HuH-7 (cell line): ENCODE measurements around the gene TTC33.
"Not testable (repeated sequence)": the region's sequence is repeated elsewhere in the genome, so short reads cannot be mapped to it uniquely, and the experiment has no call there.

Experiments used
- DNase-seq: peaks from one replicate; pipeline ENCODE4 v3.0.0; 2011; ENCODE audit warnings: low spot score

TTC33 gene

GRCh38 chr5:40652441-40653220 is 103.1 kb downstream of the TTC33 start:
- no peak for DNase-seq

GRCh38 chr5:40651201-40651600 is 104.6 kb downstream of the TTC33 start:
- DNase-seq: no peak

GRCh38 chr5:40649463-40650030 is 106.2 kb downstream of the TTC33 start:
- DNase-seq: no peak

DNA sequence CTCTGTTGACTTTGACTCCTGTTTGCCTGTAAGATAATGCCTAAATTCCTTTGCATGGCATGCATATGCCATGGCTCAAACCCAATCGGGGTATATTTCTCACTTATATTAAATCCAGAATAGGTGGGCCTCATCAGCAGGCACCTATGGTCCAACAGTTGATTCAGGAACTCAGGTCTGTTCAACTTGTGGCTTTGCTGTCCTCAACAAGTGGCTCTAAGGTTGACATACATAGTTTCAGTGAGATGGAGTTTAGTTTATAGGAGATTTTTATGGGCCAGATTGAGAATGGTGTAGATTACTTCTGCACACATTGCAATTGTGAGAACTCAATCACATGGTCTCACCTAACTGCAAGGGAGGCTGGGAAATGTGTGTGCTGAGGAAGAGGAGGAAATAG is 107.6 kb downstream of the TTC33 start:
- no peak for DNase-seq

DNA sequence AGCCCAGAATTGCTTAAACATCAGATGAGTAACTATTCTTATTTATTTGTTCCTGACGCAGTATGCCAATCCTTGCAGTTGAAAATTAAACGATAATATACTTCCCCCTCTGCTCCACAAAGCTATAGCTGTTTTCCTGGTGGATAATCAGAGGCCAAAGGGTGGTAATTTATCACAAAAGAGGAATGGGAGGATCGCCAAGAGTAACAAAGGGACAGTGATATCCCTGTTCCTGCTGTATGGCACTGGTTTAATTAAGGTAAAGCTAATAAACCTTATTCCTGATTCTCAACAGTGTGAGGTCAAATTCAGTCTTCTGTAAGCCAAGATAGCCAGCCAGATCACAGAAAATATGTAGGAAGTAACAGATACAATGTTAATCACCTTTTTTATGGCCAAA is 109.5 kb downstream of the TTC33 start:
- DNase-seq: no peak

DNA sequence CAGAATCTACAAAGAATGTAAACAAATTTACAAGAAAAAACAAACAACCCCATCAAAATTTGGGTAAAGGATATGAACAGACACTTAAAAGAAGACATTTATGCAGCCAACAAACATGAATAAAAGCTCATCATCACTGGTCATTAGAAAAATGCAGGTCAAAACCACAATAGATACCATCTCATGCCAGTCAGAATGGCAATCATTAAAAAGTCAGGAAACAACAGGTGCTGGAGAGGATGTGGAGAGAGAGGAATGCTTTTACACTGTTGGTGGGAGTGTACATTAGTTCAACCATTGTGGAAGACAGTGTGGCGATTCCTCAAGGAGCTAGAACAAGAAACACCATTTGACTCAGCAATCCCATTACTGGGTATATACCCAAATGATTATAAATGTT is 116.2 kb downstream of the TTC33 start:
- DNase-seq: not testable (repeated sequence)

DNA sequence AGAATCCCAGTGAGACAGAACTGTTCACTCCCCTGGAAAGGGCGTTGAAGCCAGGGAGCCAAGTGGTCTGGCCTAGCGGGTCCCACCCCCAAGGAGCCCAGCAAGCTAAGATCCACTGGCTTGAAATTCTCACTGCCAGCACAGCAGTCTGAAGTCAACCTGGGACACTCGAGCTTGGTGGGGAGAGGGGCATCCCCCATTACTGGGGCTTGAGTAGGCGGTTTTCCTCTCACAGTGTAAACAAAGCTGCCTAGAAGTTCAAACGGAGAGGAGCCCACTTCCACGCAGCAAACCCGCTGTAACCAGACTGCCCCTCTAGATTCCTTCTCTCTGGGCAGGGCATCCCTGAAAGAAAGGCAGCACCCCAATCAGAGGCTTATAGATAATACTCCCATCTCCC is 121.2 kb downstream of the TTC33 start:
- no peak for DNase-seq

DNA sequence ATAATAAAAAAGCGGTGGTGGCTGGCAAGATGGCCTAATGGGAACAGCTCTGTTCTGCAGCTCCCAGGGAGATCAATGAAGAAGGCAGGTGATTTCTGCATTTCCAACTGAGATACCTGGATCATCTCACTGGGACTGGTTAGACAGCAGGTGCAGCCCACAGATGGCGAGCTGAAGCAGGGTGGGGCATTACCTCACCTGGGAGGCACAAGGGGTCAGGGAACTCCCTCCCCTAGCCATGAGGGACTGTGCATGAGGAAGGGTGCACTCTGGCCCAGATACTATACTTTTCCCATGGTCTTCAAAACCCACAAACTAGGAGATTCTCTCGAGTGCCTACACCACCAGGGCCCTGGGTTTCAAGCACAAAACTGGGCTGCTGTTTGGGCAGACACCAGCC is 121.6 kb downstream of the TTC33 start:
- DNase-seq: no peak

DNA sequence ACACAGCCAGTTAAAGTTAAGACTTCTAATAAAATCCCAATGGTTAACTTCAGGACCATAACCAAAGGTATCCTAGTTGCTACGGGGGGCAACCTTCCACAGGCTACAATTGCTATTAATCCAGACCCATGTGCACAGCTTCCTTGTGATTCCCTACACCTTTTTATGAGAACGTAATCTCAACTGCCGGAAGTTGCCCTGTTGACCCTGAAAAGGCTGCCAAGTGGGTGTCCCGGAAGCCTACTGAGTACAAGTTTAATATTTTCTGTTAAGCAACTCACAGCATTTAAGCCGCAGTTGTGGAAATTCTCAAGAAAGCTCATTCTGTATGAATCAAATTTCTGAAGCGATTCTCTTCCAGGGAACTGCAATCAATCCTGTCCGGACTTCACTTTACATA is 124.5 kb downstream of the TTC33 start:
- DNase-seq: no peak

DNA sequence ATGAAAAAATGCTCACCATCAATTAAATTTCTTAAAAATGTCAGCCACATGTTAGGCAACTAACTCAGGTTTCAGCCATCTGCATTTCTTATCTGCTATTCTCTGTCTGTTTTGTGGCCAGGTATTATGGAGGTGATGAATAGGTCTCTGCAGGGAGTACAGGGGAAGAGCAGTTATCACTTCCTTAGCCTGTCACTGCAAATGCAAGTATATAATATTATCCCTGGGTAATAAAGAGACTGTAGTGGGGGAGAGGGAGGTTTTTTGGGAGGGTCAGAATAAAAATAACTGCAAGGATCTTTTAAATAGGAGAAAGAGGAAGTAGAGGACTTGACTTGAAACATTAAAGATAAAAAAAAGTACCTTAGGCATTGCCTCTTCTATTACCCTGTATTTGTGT is 125.6 kb downstream of the TTC33 start:
- DNase-seq: no peak

- no peak for DNase-seq
Measured at GRCh38 chr5:40628407-40628806, 127.4 kb downstream of the TTC33 start.

DNA sequence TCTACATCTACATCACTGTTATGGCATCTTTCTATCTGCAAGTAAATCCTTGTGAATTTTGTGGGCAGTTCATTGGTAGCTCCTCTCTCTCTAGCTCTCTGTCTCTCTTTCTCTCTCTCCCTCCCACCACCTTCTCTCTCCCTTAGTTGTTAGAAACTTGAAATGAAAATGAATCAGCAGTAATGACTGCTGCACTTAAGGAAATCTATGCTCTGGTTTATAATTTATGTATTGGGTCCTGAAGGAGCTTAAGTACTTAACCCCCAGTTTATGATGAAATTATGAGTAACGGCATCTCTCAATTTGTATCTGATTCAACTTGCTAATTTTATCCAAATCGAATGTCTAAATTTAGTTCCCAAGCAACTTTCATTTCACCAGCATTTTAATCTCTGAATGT is 128.1 kb downstream of the TTC33 start:
- no peak for DNase-seq

GRCh38 chr5:40626801-40627200 is 129.0 kb downstream of the TTC33 start:
- no peak for DNase-seq

DNA sequence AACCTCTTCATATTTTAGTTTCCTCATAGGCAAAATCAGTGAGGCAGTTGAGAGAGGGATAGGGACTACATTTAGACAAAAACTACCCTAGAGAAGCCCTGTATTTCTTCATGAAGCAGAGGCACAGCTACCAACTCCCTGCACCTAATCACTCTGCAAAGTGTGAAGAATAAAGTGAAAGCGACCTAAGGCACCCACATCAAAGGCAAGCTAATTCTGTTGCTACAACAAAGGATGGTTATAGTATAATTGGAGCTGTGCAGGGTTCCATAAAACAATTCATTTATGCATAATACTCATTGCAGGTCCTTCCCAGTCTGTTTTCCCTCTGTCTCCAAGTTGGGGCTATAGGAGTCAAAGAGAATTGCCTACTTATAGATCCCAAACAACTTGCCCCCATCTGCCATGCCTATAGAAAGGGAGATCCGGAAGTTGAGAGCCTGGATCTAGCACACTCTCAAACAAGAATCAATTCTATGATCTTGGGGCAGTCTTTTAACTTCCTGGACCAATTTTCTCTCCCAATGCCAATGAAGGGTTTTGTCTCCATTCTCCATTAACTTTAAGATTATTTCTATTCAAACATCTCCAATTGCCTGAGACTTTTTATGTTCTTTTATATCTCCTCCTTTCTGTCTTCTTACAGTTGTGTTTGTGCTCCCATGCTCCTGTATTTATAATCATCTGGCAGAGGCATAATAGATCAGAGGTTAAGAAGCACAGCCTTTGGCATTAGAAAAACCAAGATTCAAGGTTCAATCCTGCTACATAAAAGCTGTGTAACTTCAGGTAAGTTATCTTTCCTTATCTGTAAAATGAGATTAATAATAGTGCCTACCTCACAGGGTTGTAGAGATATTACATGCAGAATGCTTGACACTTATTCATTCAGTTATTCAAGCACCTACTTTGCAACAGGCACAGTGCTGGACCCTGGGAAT is 132.0 kb downstream of the TTC33 start:
- no peak for DNase-seq

DNA sequence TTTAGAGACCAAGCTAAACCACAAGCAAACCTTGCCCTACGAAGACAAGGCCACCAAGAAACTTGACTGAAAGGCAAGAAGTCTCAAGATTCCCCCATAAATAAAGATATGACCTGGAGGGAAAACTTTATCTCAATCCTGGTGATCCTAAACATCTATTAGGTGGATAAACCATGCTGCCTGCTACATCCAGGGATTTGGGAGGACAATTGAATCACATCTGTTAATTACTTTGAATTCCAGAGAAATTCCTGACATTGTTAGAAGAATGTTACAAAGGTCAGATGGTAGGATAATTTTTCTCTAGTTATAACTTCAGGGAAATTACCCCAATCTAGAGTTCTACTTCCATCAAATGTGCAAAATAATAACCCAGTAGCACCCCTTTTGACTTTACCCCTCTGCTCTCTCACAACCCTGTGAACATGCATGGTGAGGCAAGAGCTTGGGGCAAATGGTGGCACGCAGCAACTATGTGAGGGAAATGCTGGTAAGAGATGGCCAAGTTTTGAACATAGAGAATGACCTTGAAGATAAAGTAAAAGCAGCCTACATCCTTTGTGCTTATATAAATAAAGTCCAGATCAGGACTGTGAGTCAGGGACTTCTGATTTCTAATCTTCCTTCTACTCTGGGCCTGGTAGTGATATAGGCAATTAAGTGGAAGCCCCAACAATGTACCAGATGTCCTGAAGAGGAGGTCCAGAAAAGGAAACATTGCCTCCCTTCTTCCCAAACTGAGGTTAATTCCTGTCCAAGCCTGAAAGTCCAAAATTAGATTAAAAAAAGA is 133.1 kb downstream of the TTC33 start:
- no peak for DNase-seq

DNA sequence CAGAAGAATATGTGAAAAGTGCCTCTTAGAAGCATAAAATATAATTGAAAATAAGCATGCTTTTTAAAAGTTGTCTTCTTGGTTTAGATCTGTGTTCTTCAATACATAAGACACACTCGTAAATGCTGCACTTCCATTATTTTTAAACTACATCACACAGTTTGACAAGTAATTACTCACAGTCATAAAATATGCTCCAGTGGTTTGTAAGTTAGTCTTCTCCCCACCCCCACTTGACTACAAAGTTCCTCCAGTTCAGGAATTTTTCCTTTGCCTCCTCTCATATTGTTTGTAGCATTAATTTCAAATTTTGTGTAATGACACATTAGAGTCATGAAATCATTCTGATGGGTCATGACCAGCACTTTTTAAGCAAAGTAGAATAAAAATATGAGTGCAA is 136.3 kb downstream of the TTC33 start:
- DNase-seq: no peak

- no peak for DNase-seq
Measured at GRCh38 chr5:40618926-40619325, 136.8 kb downstream of the TTC33 start.

DNA sequence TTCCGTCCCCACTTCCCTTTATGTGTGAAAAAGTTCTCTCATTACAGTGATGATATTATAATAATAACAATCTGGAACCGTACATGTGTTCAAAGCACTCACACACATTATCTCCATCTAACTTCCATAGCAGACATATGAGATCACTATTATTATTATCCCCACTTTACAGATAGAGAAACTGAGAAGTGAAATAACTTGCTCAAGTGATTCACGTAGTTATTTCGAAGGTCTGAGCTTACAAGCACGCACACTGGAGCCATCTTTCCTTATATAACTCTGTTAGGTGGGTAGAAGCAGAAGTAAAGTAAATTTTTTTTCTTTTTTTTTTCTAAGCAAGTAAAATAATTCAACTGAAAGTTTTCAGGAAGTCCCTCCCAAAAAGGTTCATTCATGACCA is 139.0 kb downstream of the TTC33 start:
- no peak for DNase-seq

DNA sequence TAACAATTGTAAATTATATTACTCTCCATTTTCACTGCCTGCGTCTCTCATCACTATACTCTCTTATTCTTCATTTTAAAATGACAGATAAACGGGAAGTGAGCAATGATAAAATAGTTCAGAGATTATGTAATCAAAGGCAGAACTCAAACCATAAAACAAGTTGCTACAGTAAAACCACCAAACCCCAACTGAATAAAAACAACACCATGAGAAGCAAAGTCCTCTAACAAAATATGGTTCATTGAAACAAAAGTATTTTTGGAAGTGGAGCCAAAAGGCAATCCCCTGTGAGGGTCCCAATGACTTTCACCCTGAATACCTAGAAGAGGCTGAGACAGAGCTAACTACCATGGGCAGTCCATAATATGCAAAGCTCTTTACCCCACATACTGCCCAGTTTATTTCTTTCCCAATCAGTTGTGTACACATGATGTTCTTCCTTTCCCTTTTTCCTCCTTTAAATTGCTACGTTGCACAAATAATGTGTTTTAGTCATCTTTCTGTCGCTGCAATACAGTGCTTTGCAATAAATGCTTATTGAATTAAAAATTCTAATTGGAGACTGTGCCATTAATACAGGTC is 140.1 kb downstream of the TTC33 start:
- no peak for DNase-seq

DNA sequence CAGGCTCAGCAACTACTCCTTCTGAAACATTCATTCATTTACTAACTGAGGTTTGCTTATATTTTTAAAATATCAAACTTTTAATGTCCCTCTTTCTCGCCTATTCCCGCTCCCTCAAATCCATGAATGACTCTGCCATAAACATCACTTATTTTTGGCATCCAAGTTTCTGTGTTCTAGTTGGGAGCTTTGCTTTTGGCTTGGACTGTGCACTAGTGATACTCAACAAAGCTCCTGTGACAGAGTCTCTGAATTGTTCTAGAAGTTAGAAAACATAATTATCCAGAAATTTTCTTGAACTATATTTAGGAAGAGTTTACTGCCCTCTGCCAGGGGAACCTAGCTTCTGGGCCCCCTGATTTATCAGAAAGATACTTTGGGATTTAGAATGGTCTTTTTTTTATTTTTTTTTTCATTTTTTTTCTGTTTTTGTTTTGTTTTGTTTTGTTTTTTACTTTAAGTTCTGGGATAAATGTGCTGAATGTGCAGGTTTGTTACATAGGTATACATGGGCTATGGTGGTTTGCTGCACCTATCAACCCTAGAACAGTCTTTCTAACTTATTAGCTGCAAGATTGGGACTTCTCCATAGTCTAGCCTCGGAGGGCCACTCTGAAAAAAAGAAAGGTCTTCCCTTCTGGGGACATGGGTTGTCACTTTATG is 140.7 kb downstream of the TTC33 start:
- no peak for DNase-seq

GRCh38 chr5:40614466-40614865 is 141.3 kb downstream of the TTC33 start:
- DNase-seq: no peak
